Measurements from ENCODE around the gene RUNX3.

Gene RUNX3

DNA sequence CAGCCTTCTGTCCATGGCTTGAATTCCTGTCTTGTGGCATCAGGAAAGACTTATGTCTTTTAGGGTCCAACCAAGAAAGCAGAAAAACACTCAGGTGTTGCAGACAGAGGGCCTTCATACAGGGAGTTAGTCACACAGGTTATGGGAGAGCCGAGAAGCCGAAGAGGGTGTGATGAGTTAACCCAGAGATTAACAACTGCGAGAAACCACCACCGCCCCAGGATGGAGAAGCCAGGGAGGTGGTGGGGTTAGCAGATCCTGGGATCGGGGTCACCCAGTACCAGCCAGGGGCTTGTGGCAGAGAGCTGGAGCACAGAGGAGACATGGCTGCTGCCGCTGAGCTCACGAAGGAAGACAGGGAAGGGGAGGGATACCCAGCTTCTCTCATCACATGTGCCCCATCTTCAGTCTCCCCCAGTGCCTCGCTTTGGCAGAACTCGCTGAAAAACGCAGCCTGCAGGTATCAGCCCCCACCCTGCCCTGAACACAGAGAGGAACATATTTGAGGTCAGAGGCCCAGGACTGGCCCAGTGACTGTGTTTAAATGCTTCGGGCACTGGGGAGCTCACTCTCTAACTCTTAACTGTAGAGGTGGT lies 58.7 kb downstream of the RUNX3 start:
- TF ChIP-seq, protein P1, sequence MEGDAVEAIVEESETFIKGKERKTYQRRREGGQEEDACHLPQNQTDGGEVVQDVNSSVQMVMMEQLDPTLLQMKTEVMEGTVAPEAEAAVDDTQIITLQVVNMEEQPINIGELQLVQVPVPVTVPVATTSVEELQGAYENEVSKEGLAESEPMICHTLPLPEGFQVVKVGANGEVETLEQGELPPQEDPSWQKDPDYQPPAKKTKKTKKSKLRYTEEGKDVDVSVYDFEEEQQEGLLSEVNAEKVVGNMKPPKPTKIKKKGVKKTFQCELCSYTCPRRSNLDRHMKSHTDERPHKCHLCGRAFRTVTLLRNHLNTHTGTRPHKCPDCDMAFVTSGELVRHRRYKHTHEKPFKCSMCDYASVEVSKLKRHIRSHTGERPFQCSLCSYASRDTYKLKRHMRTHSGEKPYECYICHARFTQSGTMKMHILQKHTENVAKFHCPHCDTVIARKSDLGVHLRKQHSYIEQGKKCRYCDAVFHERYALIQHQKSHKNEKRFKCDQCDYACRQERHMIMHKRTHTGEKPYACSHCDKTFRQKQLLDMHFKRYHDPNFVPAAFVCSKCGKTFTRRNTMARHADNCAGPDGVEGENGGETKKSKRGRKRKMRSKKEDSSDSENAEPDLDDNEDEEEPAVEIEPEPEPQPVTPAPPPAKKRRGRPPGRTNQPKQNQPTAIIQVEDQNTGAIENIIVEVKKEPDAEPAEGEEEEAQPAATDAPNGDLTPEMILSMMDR (IDR thresholded peaks at IDR 0.05; ENCODE audit: control insufficient read depth, insufficient read depth, low read depth, low read length, missing control alignments): no peak
- H3K4me3 ChIP-seq (ENCODE audit: control insufficient read depth, low read depth, low read length): no peak overlapping the region
- DNase-seq (ENCODE audit: low read depth): no peak

DNA sequence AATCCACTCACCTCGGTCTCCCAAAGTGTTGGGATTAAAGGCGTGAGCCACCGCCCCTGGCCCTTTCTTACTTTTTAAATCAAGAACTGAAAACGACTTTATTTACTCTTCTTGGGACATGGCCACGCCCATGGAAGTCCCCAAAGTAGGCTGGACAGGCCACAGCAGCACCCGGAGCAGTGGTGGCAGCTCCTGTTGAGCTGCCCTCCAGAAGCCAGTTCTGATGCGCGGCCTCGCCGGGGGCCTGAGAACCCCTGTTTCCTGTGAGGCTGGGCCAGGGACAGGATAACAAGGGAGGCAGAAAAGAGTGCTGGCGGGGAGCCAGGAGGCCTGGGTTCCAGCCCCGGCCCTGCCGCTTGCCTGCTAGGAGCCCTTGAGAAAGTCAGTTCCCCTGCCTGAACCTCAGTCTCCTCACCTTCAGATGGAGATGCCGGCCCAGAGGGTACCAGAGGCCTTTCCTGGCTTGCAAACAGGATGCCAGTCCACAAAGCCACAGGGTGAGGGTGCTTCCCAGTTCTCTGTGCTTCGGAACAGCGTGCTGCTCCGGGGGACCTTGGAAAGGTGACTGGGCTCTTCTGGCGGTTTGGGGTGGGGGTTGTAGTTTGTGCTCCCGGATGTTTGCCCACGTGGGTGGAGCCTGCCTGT lies 59.4 kb downstream of the RUNX3 start:
- H3K4me3 ChIP-seq (ENCODE audit: control insufficient read depth, low read depth, low read length): no peak overlapping the region
- TF ChIP-seq, protein P1 (IDR thresholded peaks at IDR 0.05; ENCODE audit: control insufficient read depth, insufficient read depth, low read depth, low read length, missing control alignments): no peak
- DNase-seq (ENCODE audit: low read depth): no peak

DNA sequence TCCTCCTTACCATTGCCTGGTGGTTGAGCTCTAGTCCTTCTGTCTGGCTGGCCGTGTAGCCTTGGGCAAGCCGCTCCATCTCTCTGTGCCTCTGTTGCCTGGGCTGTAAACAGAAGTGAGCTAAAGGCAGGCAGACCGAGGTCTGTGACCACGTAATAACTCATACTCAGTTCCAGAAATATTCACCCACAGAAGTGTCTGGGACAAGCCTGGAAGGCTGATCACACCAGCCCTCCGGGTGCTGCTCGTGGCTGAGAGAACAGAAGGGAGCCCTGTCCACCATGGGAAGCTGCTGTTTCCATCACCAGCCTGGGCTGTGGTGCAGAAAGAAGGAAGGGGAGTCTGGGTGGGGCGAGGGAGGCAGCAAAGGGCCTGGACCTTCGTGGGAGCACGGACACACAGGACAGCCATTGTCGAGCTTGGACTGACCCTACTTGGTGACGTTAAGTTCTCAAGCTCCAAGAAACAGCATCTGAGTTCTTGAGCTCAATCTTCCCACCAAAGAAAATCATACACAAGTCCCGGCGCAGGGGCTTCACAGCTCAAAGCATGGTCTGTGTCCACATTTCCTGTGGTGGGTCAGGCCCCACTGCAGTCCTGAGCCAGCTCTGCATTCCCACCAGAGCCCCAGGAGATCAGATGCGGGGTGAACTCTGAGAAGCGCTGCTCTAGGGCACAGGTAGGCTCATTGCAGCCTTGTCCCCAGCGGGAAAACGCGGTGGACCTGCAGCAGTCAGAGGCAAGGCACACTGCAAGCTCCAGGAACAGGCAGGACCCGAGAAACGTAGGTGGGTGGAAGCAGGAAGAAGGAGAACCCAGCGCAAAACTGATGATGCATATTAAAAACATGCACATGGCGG lies 61.8 kb downstream of the RUNX3 start:
- no peak for DNase-seq (ENCODE audit: low read depth)
- H3K4me3 ChIP-seq (ENCODE audit: control insufficient read depth, low read depth, low read length): no peak overlapping the region
- TF ChIP-seq, protein P1 (IDR thresholded peaks at IDR 0.05; ENCODE audit: control insufficient read depth, insufficient read depth, low read depth, low read length, missing control alignments): no peak

DNA sequence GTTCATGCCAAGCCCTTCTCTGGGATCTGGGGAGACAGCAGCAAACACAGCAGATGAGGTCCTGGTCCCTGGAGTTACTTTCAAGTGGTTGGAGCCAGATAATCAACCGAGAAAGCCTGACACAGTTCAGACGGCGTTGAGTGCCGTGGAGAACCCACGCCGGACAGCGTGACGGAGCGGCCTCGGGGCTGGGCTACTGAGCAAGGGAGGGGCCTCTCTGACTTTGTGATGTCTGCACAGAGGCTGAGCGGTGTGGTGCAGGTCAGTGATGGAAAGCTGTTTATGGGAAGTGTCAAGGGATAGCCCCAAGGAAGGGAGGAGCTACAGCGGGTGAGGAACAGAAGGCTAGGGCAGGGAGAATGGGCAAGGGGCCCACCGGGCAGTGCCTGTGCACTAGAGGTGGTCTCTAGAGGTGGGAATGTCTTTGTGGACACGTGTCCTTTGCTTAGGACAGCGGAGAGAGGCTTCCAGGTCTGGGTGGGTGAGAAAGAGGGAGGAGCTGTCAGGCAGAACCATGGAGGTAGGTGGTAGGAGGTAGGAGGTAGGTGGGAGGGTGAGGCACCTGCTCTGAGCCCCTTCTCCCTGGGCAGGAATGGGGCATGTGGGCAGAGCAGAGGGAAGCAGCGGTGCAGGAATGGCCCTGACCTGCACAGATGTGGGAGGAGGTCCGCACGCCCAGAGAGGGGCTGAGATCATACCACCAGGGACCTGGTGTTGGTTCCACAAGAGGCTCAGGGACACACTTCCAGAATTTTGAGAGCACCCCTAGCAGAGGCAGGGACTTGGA lies 62.8 kb downstream of the RUNX3 start:
- H3K4me3 ChIP-seq (ENCODE audit: control insufficient read depth, low read depth, low read length): no peak overlapping the region

DNA sequence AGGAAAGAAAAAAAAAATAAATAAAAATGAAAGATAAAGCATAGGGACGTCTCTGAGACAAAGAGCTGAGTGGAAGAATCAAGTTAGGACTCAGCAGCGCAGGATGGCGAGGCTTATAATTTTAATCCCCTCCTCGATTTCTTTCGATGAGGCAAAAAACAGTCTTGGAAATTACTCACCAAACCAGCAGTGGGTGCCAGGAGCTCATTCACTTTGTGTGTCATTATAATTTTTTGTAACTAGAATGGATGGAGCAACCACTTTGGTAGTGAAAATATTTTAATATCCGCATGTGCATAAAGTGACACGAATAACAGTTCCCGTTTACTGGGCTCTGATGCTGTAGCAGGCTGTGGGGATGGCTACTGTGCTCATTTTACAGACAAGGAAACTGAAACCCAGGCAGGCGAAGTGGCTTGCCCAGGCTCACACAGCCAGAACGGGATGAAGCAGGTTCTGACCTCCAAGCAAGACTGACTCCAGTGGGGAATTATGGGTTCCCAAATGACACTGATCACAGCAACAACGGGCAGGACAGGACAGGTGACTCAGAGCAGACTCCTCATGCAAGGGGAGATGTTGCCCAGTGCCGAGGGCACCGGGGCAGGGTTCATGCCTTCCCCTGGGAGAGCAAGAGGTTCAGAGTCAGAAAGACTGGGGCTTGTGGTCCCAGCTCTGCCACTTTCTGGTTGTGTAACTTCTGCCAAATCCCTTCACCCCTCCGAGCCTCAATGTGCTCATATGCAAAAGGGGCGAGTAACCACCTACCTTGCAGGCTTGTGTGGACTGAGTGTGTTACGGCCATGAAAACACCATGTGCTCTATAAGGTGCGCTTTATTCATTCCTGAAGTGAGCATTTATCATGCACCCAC lies 63.6 kb downstream of the RUNX3 start:
- DNase-seq (ENCODE audit: low read depth): no peak
- H3K4me3 ChIP-seq (ENCODE audit: control insufficient read depth, low read depth, low read length): no peak overlapping the region
- TF ChIP-seq, protein P1 (IDR thresholded peaks at IDR 0.05; ENCODE audit: control insufficient read depth, insufficient read depth, low read depth, low read length, missing control alignments): peak; percentile 34

More for the DNA sequence above, 62.8 kb downstream of the RUNX3 start:
- TF ChIP-seq, protein P1 (IDR thresholded peaks at IDR 0.05; ENCODE audit: control insufficient read depth, insufficient read depth, low read depth, low read length, missing control alignments): no peak
- DNase-seq (ENCODE audit: low read depth): no peak

Measured in AG09309 (cell line).